Right hindlimb (tissue), 1 donor: ENCODE results near the gene SNTG2.
A peak's percentile ranks its signal among the peaks of the same experiment; 100 is the strongest.
"Not testable (repeated sequence)": the region's sequence is repeated elsewhere in the genome, so short reads cannot be mapped to it uniquely, and the experiment has no call there.

ENCODE experiments used
- DNase-seq: peaks from one replicate; pipeline ENCODE4 v3.0.0-alpha.2; 2018

Gene SNTG2

GRCh38 chr2:1209246-1209645, 258.6 kb downstream of the SNTG2 start:
- DNase-seq: no peak

- no peak for DNase-seq
Measured at GRCh38 chr2:1209761-1210160, 259.1 kb downstream of the SNTG2 start.

GRCh38 chr2:1210352-1210751, 259.7 kb downstream of the SNTG2 start:
- no peak for DNase-seq

- DNase-seq: peak; percentile 40
Measured at GRCh38 chr2:1219901-1220573, 269.4 kb downstream of the SNTG2 start.

DNA sequence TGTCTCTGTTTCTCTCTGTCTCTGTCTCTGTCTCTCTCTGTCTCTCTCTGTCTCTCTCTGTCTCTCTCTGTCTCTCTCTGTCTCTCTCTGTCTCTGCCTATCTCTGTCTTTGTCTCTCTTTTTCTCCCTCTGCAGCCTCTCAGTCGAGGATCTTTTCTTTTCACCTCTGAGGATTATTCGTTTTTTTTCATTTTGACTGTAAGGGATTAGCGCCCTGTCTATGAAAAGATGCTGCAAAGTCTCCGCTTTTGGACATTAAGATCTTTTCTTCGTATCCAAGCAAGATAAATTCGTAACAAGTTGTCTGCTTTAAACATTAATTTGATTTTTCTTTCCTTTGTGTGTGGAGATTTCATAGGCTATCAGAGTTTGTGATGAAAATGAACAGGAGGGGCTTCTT, 271.4 kb downstream of the SNTG2 start:
- DNase-seq: no peak

GRCh38 chr2:1223791-1224190, 273.1 kb downstream of the SNTG2 start:
- DNase-seq: no peak

GRCh38 chr2:1224901-1225300, 274.3 kb downstream of the SNTG2 start:
- DNase-seq: no peak

DNA sequence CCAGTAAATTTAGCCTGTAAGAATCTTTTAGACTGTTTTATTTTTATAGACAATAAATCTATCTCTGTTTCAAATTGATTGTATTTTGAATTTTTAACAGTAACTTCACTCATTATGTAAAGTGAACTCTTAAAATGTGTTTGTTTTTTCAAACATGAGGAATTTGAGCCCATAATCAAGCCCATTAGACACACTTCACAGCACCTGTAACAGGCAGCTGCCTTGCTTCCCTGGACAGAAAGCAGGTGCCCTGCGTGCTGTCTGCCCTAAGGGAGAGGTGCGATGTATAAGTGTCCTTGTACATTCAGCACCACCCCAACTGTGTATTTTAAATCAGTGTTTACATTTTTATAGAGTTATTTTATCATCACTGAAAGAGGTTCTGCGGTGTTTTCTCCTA, 276.1 kb downstream of the SNTG2 start:
- no peak for DNase-seq

DNA sequence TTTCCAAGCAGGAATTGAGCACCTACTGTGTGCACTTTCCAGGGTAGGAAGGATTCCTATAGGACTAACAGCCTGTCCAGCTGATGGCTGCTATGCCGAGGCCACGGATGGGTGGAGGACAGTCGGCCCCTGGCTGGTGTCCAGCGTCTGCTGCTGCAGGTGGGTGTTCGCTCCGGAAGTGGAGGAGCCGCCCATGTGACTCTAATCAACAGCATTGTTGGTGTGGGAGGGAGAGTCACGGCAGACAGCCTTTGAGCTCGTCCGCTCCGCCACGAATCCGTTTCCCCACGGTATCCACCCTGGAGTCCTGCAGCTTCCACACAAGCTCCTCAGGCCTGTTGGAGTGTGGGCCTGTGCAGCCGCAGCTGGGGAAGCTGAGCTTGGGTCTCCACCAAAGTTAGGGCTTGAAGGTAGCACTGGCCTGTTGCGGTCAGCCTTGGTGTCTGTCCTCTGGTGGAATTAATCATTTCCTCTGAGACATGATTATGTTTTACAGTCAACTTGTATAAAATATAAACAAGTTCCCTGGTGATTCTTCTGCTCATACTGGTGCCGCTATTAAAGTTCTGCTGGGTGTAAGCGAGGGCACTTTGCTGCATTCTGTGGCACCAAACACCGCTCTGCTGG, 276.7 kb downstream of the SNTG2 start:
- DNase-seq: peak; percentile 51

- DNase-seq: not testable (repeated sequence)
Measured at GRCh38 chr2:1229596-1229995, 278.9 kb downstream of the SNTG2 start.

GRCh38 chr2:1230155-1230893, 279.7 kb downstream of the SNTG2 start:
- DNase-seq: no peak

- DNase-seq: no peak
Measured at GRCh38 chr2:1231466-1232063, 280.9 kb downstream of the SNTG2 start.

DNA sequence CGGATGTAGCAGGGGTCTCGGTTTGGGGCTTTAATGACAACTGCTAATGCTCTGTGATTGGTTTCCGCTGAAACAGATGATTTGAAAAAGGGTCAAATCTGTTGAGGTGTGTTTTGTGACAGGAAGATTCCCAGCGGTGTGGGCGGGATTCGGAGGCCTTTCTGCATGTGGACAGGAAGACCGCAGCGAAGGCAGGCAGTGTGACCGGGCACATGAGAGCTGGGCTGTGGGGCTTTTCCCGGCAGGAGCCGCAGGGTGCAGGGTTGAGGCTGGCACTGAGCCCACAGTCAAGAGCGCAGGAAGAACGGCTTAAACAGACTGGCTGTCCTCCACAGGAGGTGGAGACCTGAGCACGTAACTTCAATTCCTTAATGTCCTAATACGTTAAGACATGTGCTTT, 282.6 kb downstream of the SNTG2 start:
- DNase-seq: no peak

GRCh38 chr2:1234731-1235308, 284.2 kb downstream of the SNTG2 start:
- no peak for DNase-seq

- no peak for DNase-seq
Measured at GRCh38 chr2:1235806-1236205, 285.2 kb downstream of the SNTG2 start.

DNA sequence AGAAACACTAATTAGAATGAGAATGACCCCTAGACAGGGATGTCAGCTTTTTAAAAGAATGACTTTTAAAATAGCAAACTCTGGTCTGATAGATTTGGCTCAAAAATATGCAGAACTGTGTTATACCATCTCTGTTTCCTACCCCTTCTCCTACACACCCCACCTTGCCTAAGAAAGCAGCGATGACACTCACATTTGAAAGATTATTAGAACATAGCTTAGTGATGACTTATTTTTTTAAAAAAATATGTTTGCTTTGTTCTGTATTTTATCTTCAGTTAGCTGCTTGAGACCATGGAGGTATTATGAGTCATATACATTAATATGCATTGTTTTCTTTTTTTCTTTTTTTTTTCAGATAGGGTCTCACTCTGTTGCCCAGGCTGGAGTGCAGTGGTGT, 286.0 kb downstream of the SNTG2 start:
- no peak for DNase-seq

DNA sequence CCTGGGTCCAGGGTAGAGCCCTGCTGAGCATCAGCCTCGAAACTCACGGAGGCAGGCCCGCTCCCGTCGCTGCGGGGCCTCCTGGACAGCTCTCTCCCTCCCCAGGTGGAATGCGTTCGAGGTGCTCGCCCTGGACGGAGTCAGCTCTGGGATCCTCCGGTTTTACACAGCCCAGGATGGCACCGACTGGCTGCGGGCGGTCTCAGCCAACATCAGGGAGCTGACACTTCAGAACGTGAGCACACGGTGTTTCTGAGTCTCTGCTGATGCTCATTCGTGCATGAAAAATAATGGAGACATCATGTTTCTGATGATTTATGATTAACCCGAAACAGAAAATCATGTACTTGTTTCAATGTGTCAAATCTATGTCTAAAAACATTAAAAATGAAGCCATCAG, 287.1 kb downstream of the SNTG2 start:
- no peak for DNase-seq

- DNase-seq: no peak
Measured at GRCh38 chr2:1238598-1239138, 288.0 kb downstream of the SNTG2 start.

DNA sequence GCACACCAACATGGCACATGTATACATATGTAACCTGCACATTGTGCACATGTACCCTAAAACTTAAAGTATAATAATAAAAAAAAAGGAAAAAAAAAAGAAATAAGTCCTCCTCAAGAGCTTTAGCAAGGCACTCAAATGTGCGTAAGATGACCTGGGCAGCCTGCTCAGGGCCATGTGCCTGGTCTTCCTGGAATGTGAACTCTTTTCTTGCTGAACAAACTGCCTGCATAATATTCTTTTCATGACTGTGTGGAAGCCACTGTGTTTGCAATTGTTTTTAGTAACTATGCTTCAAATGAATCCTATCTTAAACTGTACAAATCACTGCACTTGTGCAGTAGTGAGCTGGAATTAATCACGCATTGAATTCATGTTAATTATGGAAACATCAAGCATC, 294.5 kb downstream of the SNTG2 start:
- DNase-seq: no peak

GRCh38 chr2:1246239-1246638, 295.6 kb downstream of the SNTG2 start:
- DNase-seq: no peak

GRCh38 chr2:1246991-1247390, 296.3 kb downstream of the SNTG2 start:
- no peak for DNase-seq

DNA sequence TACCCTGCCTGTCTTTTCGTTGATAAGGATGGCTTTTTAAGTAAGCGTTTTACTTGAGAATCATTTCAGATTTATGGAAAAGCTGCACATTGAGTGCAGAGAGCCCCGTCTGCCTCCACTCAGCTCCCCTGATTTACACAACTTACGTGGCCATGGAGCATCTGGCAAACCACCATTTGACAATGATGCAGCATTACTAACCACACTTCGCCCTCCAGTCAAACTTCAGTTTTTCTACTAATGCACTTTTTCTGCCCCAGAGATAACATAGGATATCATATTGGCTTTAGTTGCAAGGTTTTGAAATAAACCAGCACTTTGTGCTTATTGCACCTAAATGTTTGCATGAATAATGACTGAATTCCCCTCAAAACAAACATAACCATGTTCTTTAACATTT, 297.5 kb downstream of the SNTG2 start:
- no peak for DNase-seq
